ENCODE data around the gene TMEM223. TPM values are rescaled to one million over a fixed set of nuclear protein-coding genes. Genes with fewer than 3 reads are reported as not detected.

The TMEM223 gene
- total and polyA plus RNA-seq, 12 donors = 12.6 to 49.1 (median 29.4) TPM

DNA sequence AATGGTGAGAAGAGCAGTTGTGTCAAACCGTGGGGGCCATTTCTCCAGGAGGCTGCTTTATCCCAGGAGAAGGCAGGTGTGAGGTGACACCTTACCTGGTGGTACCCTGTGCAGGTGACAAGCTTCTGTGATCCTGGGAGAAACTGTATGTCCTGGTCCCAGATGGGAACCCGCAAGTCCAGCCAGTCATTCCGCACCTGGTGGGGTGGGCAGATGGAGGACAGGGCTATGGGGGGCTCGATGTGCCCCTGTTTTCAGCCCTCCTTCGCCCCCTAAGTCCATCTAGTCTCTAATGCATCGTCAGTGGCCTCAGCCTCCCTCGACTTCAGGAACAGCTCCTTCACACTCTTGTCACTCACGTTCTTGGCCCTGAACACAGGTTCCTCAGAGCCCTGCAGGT lies 43.5 kb upstream of the TMEM223 start:
- DNase-seq = no peak
- Histone ChIP-seq H3K4me1 (replicated peaks in 1 of 2) (peaks cover 17 to 30% of the 10 kb centered on the region in 2 donors), H3K27ac (no peak overlapping the region), H3K4me3 (no peak overlapping the region), H3K36me3 (replicated peaks in 1 of 2) (peaks cover 0 to 36% of the 10 kb centered on the region in 2 donors), H3K9me3 (replicated peaks in 1 of 3) (no peaks in the 10 kb centered on the region), H3K27me3 (no peaks in the 10 kb centered on the region)
- intact Hi-C loops (cut with DNase I) = no loop called here
- 79 to 83% (median 80%) methylated on average over 3 to 8 of the region's 8 CpGs for WGBS, 4 donors
- TF ChIP-seq POLR2A (IDR thresholded peaks at IDR 0.05) = no peak
- TF ChIP-seq, protein P1, sequence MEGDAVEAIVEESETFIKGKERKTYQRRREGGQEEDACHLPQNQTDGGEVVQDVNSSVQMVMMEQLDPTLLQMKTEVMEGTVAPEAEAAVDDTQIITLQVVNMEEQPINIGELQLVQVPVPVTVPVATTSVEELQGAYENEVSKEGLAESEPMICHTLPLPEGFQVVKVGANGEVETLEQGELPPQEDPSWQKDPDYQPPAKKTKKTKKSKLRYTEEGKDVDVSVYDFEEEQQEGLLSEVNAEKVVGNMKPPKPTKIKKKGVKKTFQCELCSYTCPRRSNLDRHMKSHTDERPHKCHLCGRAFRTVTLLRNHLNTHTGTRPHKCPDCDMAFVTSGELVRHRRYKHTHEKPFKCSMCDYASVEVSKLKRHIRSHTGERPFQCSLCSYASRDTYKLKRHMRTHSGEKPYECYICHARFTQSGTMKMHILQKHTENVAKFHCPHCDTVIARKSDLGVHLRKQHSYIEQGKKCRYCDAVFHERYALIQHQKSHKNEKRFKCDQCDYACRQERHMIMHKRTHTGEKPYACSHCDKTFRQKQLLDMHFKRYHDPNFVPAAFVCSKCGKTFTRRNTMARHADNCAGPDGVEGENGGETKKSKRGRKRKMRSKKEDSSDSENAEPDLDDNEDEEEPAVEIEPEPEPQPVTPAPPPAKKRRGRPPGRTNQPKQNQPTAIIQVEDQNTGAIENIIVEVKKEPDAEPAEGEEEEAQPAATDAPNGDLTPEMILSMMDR (IDR thresholded peaks at IDR 0.05) = no peak

DNA sequence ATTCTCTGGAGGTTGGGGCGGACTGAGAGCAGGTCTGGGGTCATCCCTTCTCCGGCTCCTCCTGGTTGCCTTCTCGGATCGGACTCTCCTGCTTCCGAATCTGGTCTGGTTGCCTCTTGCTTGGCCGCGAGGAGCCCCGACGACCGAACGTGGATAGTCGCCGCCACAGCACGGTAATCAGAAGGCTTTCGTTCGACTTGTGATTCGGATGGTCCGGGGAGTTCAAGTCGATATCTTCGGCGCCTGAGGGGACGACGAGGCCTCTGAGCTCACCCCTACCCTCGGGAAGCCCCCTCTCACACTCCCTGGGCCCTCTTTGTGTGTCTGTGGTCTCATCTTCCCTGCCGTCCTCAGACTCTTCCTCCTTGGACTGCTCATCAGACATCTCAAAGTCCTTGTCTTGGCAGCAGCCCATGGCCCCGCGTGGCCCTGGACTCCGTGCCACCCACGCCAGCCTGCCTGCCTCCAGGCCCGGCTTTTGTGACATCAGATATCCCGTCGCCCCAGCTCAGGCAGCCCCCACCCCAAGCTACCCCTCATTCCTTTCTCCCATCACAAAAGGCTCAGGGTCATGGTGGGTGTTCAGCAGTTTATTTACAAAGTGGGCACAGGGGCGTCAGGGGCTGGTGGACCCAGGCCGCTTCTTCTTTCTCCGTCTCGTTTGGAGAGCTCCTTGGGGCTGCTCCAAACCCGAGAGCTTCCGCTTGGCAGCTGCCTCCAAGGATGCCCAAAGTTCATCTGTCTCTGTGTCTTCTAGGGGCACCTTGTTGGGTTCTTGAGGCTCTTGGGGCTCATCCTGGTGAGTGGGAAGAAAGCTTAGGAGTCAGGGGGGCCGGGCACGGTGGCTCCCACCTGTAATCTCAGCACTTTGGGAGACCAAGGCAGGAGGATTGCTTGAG lies 40.8 kb upstream of the TMEM223 start, which contains the start of gene TEX54:
TSS of gene TEX54 (minus strand) at position 506 of the 899 bp plus-strand sequence.
- TF ChIP-seq, protein P1 (IDR thresholded peaks at IDR 0.05) = no peak
- no peak for TF ChIP-seq POLR2A (IDR thresholded peaks at IDR 0.05)
- peak; percentile 53 to 84 (median 75) for DNase-seq
- Histone ChIP-seq H3K36me3 (replicated peaks in 1 of 2) (peaks cover 0 to 48% of the 10 kb centered on the region in 2 donors), H3K4me1 (replicated peaks in 1 of 2) (peaks cover 14 to 23% of the 10 kb centered on the region in 2 donors), H3K27ac (peak within 1 kb of the TSS; percentile 83 to 98 (median 96)), H3K9me3 (replicated peaks in 1 of 3) (no peaks in the 10 kb centered on the region), H3K27me3 (no peaks in the 10 kb centered on the region), H3K4me3 (peak within 1 kb of the TSS; percentile 5 to 93 (median 88))
- WGBS, 4 donors = 8 to 13% (median 9%) methylated on average over 25 to 40 of the region's 40 CpGs
- intact Hi-C loops (cut with DNase I) = no loop called here

DNA sequence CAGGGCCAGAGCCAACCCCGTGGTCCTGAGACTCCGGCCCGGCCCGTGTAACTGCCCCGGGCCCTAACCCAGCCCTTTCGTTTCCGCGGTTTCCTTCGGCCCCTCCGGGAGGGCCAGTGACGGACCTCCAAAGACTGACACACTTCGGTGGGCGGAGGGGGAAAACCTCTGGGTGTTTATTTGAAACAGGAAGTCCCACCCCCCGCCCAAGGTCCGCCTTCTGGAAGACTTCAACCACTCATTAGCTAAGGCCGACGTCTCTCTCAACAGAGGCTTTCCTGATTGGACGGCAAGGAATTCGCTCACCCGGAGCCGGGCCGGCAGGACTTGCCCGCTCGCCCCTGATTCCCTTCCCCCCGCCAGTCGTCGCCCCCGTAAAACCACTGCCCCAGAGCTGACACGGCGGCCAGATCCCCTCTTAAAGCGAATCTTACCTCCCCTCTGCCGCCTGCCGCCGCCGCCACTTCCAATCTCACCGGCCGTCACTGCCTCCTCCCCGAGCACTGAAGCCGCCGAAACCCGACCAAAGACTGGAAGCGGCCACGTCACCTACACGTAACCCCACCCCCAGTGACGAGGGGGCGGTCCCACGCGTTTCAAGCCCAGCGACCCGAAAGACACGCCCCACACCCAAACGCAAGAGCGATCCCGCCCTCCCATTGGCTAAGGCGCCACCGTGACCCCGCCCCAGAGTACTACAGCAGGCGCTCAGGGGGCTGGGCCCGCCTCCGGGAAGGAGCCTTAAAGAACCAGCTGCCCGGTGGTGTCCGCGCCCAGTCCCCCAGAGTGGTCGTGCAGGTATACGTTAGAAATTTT lies 39.9 kb upstream of the TMEM223 start, which contains the start of gene STX5:
TSS of gene STX5 (minus strand) at position 532 of the 816 bp plus-strand sequence. CDS start 808 bp downstream, outside the sequence.
- intact Hi-C loops (cut with DNase I) = no loop called here
- Histone ChIP-seq H3K36me3 (replicated peaks in 1 of 2) (peaks cover 0 to 51% of the 10 kb centered on the region in 2 donors), H3K9me3 (replicated peaks in 1 of 3) (no peaks in the 10 kb centered on the region), H3K27me3 (no peaks in the 10 kb centered on the region), H3K4me3 (peak within 1 kb of the TSS; percentile 34 to 93 (median 88)), H3K4me1 (replicated peaks in 1 of 2) (peaks cover 14 to 23% of the 10 kb centered on the region in 2 donors), H3K27ac (peak within 1 kb of the TSS; percentile 83 to 98 (median 96))
- peak; percentile 49 to 96 for TF ChIP-seq POLR2A (IDR thresholded peaks at IDR 0.05)
- TF ChIP-seq, protein P1 (IDR thresholded peaks at IDR 0.05) = no peak
- WGBS, 4 donors = 1% methylated on average over 22 to 65 of the region's 65 CpGs
- DNase-seq = peak; percentile 99 to 100 (median 100)

All from adrenal gland (tissue), 12 donors.